Prostate gland (tissue), 2 donors: ENCODE data around the gene ENPP5. TPM values are rescaled to one million over a fixed set of nuclear protein-coding genes. Genes with fewer than 3 reads are reported as not detected.

Experiments
- DNase-seq: peaks from one replicate; pipeline ENCODE4 v3.0.0-alpha.2; 2019; ENCODE audit warnings: low spot score
- H3K27ac ChIP-seq, 2 donors: fragments of 200-600 bp; sonication (generic); 2 replicates each; pipeline ENCODE4 v1.5.1; 2017 to 2019
- H3K27me3 ChIP-seq: fragments of 200-600 bp; sonication (generic); replicated peaks from 2 replicates; pipeline ENCODE4 v1.5.1; 2019; ENCODE audit not compliant: insufficient read depth
- H3K36me3 ChIP-seq, 2 donors: fragments of 200-600 bp; sonication (generic); 1 replicate in 1 of 2; 2 replicates in 1 of 2; pipeline versions ENCODE4 v1.5.1 to v1.8.1; 2017 to 2019
- H3K4me1 ChIP-seq: fragments of 200-600 bp; sonication (generic); replicated peaks from 2 replicates; pipeline ENCODE4 v1.5.1; 2019
- H3K4me3 ChIP-seq, 2 donors: fragments of 200-600 bp; sonication (generic); 2 replicates each; pipeline ENCODE4 v1.5.1; 2017 to 2019
- H3K9me3 ChIP-seq: fragments of 200-600 bp; sonication (generic); 2 replicates; pipeline ENCODE4 v1.5.1; 2017
- CTCF ChIP-seq, 4 experiments: fragments of 200-600 bp in 2 of 4; fragments of 450-650 bp in 2 of 4; sonication (generic) in 2 of 4; IDR thresholded peaks; 1 replicate in 3 of 4; 2 replicates in 1 of 4; pipeline ENCODE4 v1.5.1; 2016 to 2019; ENCODE audit warnings: antibody characterized with exemption in 4 of 4, mild to moderate bottlenecking in 2 of 4, moderate library complexity in 2 of 4
- POLR2A ChIP-seq: fragments of 450-650 bp; IDR thresholded peaks from one replicate; pipeline ENCODE4 v1.6.1; 2016; ENCODE audit warnings: antibody characterized with exemption, mild to moderate bottlenecking
- POLR2AphosphoS5 ChIP-seq: sonication (generic); formaldehyde crosslinking; IDR thresholded peaks from one replicate; pipeline ENCODE4 v1.6.1; 2017; ENCODE audit warnings: antibody characterized with exemption
- WGBS: methylation state at CpG from one replicate; pipeline ENCODE4 v1.1.5; 2018; 5-methylcytosine and 5-hydroxymethylcytosine counted together
- intact Hi-C: fragments of 100-400 bp; cut with DNase I; formaldehyde crosslinking; loops from one replicate; pipeline ENCODE4 v1.14.2; 2022
- total RNA-seq, 2 donors: library from RNA; depleted of rRNA; stranded (reverse); fragments of >200 nt; gene quantifications; one replicate each; pipeline ENCODE4 v1.1.0, GENCODE V29; 2016

Gene ENPP5
- total RNA-seq, 2 donors from 2014 or later: 45.7 to 90.1 TPM

GRCh38 chr6:46215777-46216176 is 45.0 kb upstream of the ENPP5 start:
- TF ChIP-seq POLR2A (no peak), POLR2AphosphoS5 (no peak)
- no peaks in the 10 kb centered on the region for H3K27me3 ChIP-seq
- H3K27ac ChIP-seq: no peak overlapping the region
- intact Hi-C loops: loop anchor here (5.0 kb wide), 1 partner anchor 292 kb away; no protein-coding TSS in a partner anchor
- H3K36me3 ChIP-seq: no peaks in the 10 kb centered on the region
- H3K4me3 ChIP-seq: no peak overlapping the region
- no peaks in the 10 kb centered on the region for H3K4me1 ChIP-seq
- no peak for DNase-seq
- WGBS: 71% methylated on average over 4 of the region's 4 CpGs
- H3K9me3 ChIP-seq: no peaks in the 10 kb centered on the region

- Histone ChIP-seq H3K27me3 (no peaks in the 10 kb centered on the region), H3K36me3 (no peaks in the 10 kb centered on the region), H3K4me3 (no peak overlapping the region), H3K27ac (no peak overlapping the region), H3K9me3 (no peaks in the 10 kb centered on the region), H3K4me1 (no peaks in the 10 kb centered on the region)
- intact Hi-C loops: loop anchor here (5.0 kb wide), 1 partner anchor 292 kb away; no protein-coding TSS in a partner anchor
- DNase-seq: no peak
- WGBS: 87% methylated on average over 6 of the region's 6 CpGs
- no peak for TF ChIP-seq POLR2AphosphoS5
- TF ChIP-seq CTCF (IDR thresholded peaks at IDR 0.05): no peak
- TF ChIP-seq POLR2A: no peak
Observed at GRCh38 chr6:46215213-46215612, 44.4 kb upstream of the ENPP5 start.

GRCh38 chr6:46211917-46212316 is 41.1 kb upstream of the ENPP5 start:
- TF ChIP-seq POLR2A: no peak
- TF ChIP-seq CTCF (IDR thresholded peaks at IDR 0.05): no peak
- TF ChIP-seq POLR2AphosphoS5: no peak
- H3K36me3 ChIP-seq: no peaks in the 10 kb centered on the region
- no peak overlapping the region for H3K27ac ChIP-seq
- WGBS: 97% methylated on average over 1 of the region's 1 CpG
- H3K4me3 ChIP-seq: no peak overlapping the region
- no peaks in the 10 kb centered on the region for H3K27me3 ChIP-seq
- H3K9me3 ChIP-seq: no peaks in the 10 kb centered on the region
- intact Hi-C loops: no loop called here
- no peak for DNase-seq
- no peaks in the 10 kb centered on the region for H3K4me1 ChIP-seq

GRCh38 chr6:46210294-46210693 is 39.5 kb upstream of the ENPP5 start:
- Histone ChIP-seq H3K36me3 (no peaks in the 10 kb centered on the region), H3K4me3 (no peak overlapping the region), H3K9me3 (no peaks in the 10 kb centered on the region), H3K27me3 (no peaks in the 10 kb centered on the region), H3K4me1 (no peaks in the 10 kb centered on the region), H3K27ac (no peak overlapping the region)
- TF ChIP-seq POLR2A (no peak), CTCF (IDR thresholded peaks at IDR 0.05) (no peak), POLR2AphosphoS5 (no peak)
- intact Hi-C loops: no loop called here
- 91% methylated on average over 5 of the region's 5 CpGs for WGBS
- DNase-seq: no peak

- Histone ChIP-seq H3K9me3 (no peaks in the 10 kb centered on the region), H3K4me3 (no peak overlapping the region), H3K27me3 (no peaks in the 10 kb centered on the region), H3K27ac (no peak overlapping the region), H3K36me3 (no peaks in the 10 kb centered on the region), H3K4me1 (no peaks in the 10 kb centered on the region)
- DNase-seq: no peak
- TF ChIP-seq CTCF (IDR thresholded peaks at IDR 0.05): no peak
- no peak for TF ChIP-seq POLR2A
- no peak for TF ChIP-seq POLR2AphosphoS5
- intact Hi-C loops: no loop called here
Observed at GRCh38 chr6:46208303-46208702, 37.5 kb upstream of the ENPP5 start.
